Progenitor cell of endocrine pancreas (in vitro differentiated cells): ENCODE data around the gene CHAC1. TPM values are rescaled to one million over a fixed set of nuclear protein-coding genes. Genes with fewer than 3 reads are reported as not detected.

Source experiments
- DNase-seq: peaks from one replicate; pipeline ENCODE4 v3.0.0; 2021; ENCODE audit warnings: low spot score; ENCODE audit not compliant: unreplicated experiment
- H3K27ac Mint-ChIP-seq: 2 replicates; pipeline ENCODE4 v1.8.0; 2021; ENCODE audit warnings: mild to moderate bottlenecking, moderate library complexity, mixed read lengths
- H3K27me3 Mint-ChIP-seq: 2 replicates; pipeline ENCODE4 v1.8.0; 2021; ENCODE audit warnings: mixed read lengths
- H3K36me3 Mint-ChIP-seq: 2 replicates; pipeline ENCODE4 v1.8.0; 2022; ENCODE audit warnings: mixed read lengths; ENCODE audit not compliant: insufficient read depth
- H3K4me1 Mint-ChIP-seq: 2 replicates; pipeline ENCODE4 v1.8.0; 2021; ENCODE audit warnings: low read depth, mixed read lengths
- H3K4me3 Mint-ChIP-seq: 2 replicates; pipeline ENCODE4 v1.8.0; 2021; ENCODE audit warnings: low read depth, mild to moderate bottlenecking, moderate library complexity, mixed read lengths
- H3K9me3 Mint-ChIP-seq: 2 replicates; pipeline ENCODE4 v1.8.0; 2021; ENCODE audit warnings: low read depth, mixed read lengths
- CTCF ChIP-seq: fragments of 200-600 bp; sonication (generic); IDR thresholded peaks from one replicate; pipeline ENCODE4 v1.5.0; 2021; ENCODE audit warnings: antibody characterized with exemption, mild to moderate bottlenecking; ENCODE audit not compliant: unreplicated experiment
- total RNA-seq: library from RNA; stranded (reverse); gene quantifications from 2 replicates; pipeline ENCODE4 v1.2.1, GENCODE V29; 2021

CHAC1 gene
- total RNA-seq, 1 donor from 2014 or later, result 14.4 TPM

- no peaks in the 10 kb centered on the region for H3K36me3 Mint-ChIP-seq
- H3K27ac Mint-ChIP-seq, result no peak overlapping the region
- peaks cover 9% of the 10 kb centered on the region for H3K27me3 Mint-ChIP-seq
- peaks cover 37% of the 10 kb centered on the region for H3K4me1 Mint-ChIP-seq
- TF ChIP-seq CTCF, result no peak
- H3K9me3 Mint-ChIP-seq, result no peaks in the 10 kb centered on the region
- no peak for DNase-seq
- no peak overlapping the region for H3K4me3 Mint-ChIP-seq
These were observed 17.0 kb upstream of the CHAC1 start for GRCh38 chr15:40936234-40936708.

- H3K9me3 Mint-ChIP-seq, result no peaks in the 10 kb centered on the region
- TF ChIP-seq CTCF, result peak; percentile 26
- peaks cover 31% of the 10 kb centered on the region for H3K4me1 Mint-ChIP-seq
- no peak for DNase-seq
- H3K27me3 Mint-ChIP-seq, result peaks cover 8% of the 10 kb centered on the region
- no peak overlapping the region for H3K4me3 Mint-ChIP-seq
- H3K27ac Mint-ChIP-seq, result peak overlapping the region; percentile 41
- no peaks in the 10 kb centered on the region for H3K36me3 Mint-ChIP-seq
These were observed 16.3 kb upstream of the CHAC1 start for GRCh38 chr15:40936709-40937666.

GRCh38 chr15:40937762-40938535, 15.3 kb upstream of the CHAC1 start:
- Mint-ChIP-seq H3K27ac (no peak overlapping the region), H3K9me3 (no peaks in the 10 kb centered on the region), H3K36me3 (no peaks in the 10 kb centered on the region), H3K27me3 (peaks cover 13% of the 10 kb centered on the region), H3K4me1 (peaks cover 25% of the 10 kb centered on the region), H3K4me3 (no peak overlapping the region)
- DNase-seq, result no peak
- peak; percentile 21 for TF ChIP-seq CTCF

- Mint-ChIP-seq H3K4me3 (no peak overlapping the region), H3K36me3 (no peaks in the 10 kb centered on the region), H3K27ac (no peak overlapping the region), H3K4me1 (peaks cover 19% of the 10 kb centered on the region), H3K9me3 (no peaks in the 10 kb centered on the region), H3K27me3 (peaks cover 19% of the 10 kb centered on the region)
- TF ChIP-seq CTCF, result no peak
- DNase-seq, result no peak
These were observed 14.8 kb upstream of the CHAC1 start for GRCh38 chr15:40938536-40938870.

GRCh38 chr15:40940296-40940801, 12.9 kb upstream of the CHAC1 start:
- Mint-ChIP-seq H3K27me3 (peaks cover 37% of the 10 kb centered on the region), H3K9me3 (no peaks in the 10 kb centered on the region), H3K4me1 (peaks cover 18% of the 10 kb centered on the region), H3K27ac (peak overlapping the region; percentile 19), H3K4me3 (peak overlapping the region; percentile 17), H3K36me3 (no peaks in the 10 kb centered on the region)
- TF ChIP-seq CTCF, result no peak
- DNase-seq, result no peak
